Esophagus muscularis mucosa (tissue), 4 donors: ENCODE data around the gene NHLRC2. TPM values are rescaled to one million over a fixed set of nuclear protein-coding genes. Genes with fewer than 3 reads are reported as not detected.
A peak's percentile ranks its signal among the peaks of the same experiment; 100 is the strongest.
"Not testable (repeated sequence)": the region's sequence is repeated elsewhere in the genome, so short reads cannot be mapped to it uniquely, and the experiment has no call there.

Source experiments
- DNase-seq: peaks from one replicate; pipeline ENCODE4 v3.0.0-alpha.2; 2017; ENCODE audit errors: extremely low spot score
- H3K27ac ChIP-seq, 4 donors: fragments of 200-600 bp; sonication (generic); replicated peaks in 1 of 4; 1 replicate in 3 of 4; 2 replicates in 1 of 4; pipeline ENCODE4 v1.5.1; 2016 to 2019; ENCODE audit warnings: mild to moderate bottlenecking in 1 of 4
- H3K27me3 ChIP-seq, 4 donors: fragments of 200-600 bp; sonication (generic); one replicate each; pipeline versions ENCODE4 v1.5.1 to v1.6.0; 2016 to 2019
- H3K36me3 ChIP-seq, 4 donors: fragments of 200-600 bp; sonication (generic); one replicate each; pipeline ENCODE4 v1.5.1; 2016 to 2019
- H3K4me1 ChIP-seq, 4 donors: fragments of 200-600 bp; sonication (generic); one replicate each; pipeline ENCODE4 v1.5.1; 2016 to 2019
- H3K4me3 ChIP-seq, 4 donors: fragments of 200-600 bp; sonication (generic); 1 replicate in 2 of 4; 2 replicates in 2 of 4; pipeline ENCODE4 v1.5.1; 2016 to 2019; ENCODE audit warnings: mild to moderate bottlenecking in 4 of 4, moderate library complexity in 1 of 4
- H3K9me3 ChIP-seq, 4 donors: fragments of 200-600 bp; sonication (generic); 1 replicate in 3 of 4; 2 replicates in 1 of 4; pipeline ENCODE4 v1.5.1; 2016 to 2019
- EP300 ChIP-seq: sonication (generic); formaldehyde crosslinking; IDR thresholded peaks from one replicate; pipeline ENCODE4 v1.6.1; 2017; ENCODE audit warnings: antibody characterized with exemption
- POLR2A ChIP-seq: fragments of 450-650 bp; IDR thresholded peaks from one replicate; pipeline ENCODE4 v1.6.1; 2017; ENCODE audit warnings: antibody characterized with exemption, moderate library complexity, mild to moderate bottlenecking, low read depth
- POLR2AphosphoS5 ChIP-seq, 2 donors: sonication (generic); formaldehyde crosslinking; IDR thresholded peaks; one replicate each; pipeline ENCODE4 v1.6.1; 2017; ENCODE audit warnings: antibody characterized with exemption in 2 of 2
- WGBS: methylation state at CpG from one replicate; pipeline ENCODE4 v1.1.5; 2018; 5-methylcytosine and 5-hydroxymethylcytosine counted together
- intact Hi-C: fragments of 100-400 bp; cut with DNase I; formaldehyde crosslinking; loops from one replicate; pipeline ENCODE4 v1.15.1; 2023
- total RNA-seq, 4 donors: library from RNA; depleted of rRNA; stranded (reverse); fragments of >200 nt; gene quantifications; one replicate each; pipeline versions ENCODE4 v1.1.0 to v1.2.1, GENCODE V29; 2016
- TF ChIP-seq, protein P1 (sequence below), 3 experiments: fragments of 200-600 bp in 2 of 3; fragments of 450-650 bp in 1 of 3; sonication (generic) in 2 of 3; IDR thresholded peaks; one replicate each; pipeline ENCODE4 v1.5.1; 2017 to 2019; ENCODE audit warnings: antibody characterized with exemption in 3 of 3, mild to moderate bottlenecking in 2 of 3, moderate library complexity in 1 of 3

NHLRC2 gene, protein sequence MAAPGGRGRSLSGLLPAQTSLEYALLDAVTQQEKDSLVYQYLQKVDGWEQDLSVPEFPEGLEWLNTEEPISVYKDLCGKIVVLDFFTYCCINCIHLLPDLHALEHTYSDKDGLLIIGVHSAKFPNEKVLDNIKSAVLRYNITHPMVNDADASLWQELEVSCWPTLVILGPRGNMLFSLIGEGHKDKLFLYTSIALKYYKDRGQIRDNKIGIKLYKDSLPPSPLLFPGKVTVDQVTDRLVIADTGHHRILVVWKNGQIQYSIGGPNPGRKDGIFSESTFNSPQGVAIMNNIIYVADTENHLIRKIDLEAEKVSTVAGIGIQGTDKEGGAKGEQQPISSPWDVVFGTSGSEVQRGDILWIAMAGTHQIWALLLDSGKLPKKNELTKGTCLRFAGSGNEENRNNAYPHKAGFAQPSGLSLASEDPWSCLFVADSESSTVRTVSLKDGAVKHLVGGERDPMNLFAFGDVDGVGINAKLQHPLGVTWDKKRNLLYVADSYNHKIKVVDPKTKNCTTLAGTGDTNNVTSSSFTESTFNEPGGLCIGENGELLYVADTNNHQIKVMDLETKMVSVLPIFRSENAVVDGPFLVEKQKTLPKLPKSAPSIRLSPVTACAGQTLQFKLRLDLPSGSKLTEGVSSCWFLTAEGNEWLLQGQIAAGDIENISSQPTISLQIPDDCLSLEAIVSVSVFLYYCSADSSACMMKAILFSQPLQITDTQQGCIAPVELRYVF
- total RNA-seq = 10 to 100 TPM; 30.6 to 59.4 (median 40.3) TPM

GRCh38 chr10:113854013-113854760, at the start of gene NHLRC2, which contains the start of gene DCLRE1A:
Gene NHLRC2 (plus strand): TSS chr10:113854661. CDS start chr10:113854873, 212 bp downstream.
Gene DCLRE1A (minus strand): TSS chr10:113854082. CDS start chr10:113853182, 900 bp downstream.
- intact Hi-C loops = loop anchor here (5.0 to 10.0 kb wide), 3 partner anchors 149 to 251 kb away; partner anchors contain the start of gene ADRB1
- H3K27me3 ChIP-seq = no peaks in the 10 kb centered on the region
- peak; percentile 94 for DNase-seq
- H3K27ac ChIP-seq = peak within 1 kb of the TSS; percentile 86 to 91 (median 89)
- peaks cover 0 to 15% (median 5%) of the 10 kb centered on the region in 4 donors for H3K36me3 ChIP-seq
- H3K4me3 ChIP-seq = peak within 1 kb of the TSS; percentile 68 to 97 (median 91)
- H3K4me1 ChIP-seq = peaks cover 9 to 69% (median 63%) of the 10 kb centered on the region in 4 donors
- under 1% methylated on average over 39 of the region's 39 CpGs for WGBS
- TF ChIP-seq POLR2AphosphoS5 (IDR thresholded peaks at IDR 0.05) (peak; percentile 25 to 55), EP300 (no peak)
- H3K9me3 ChIP-seq = no peaks in the 10 kb centered on the region

GRCh38 chr10:113806503-113806902, 48.0 kb upstream of the NHLRC2 start:
- DNase-seq = no peak
- TF ChIP-seq, protein P1, sequence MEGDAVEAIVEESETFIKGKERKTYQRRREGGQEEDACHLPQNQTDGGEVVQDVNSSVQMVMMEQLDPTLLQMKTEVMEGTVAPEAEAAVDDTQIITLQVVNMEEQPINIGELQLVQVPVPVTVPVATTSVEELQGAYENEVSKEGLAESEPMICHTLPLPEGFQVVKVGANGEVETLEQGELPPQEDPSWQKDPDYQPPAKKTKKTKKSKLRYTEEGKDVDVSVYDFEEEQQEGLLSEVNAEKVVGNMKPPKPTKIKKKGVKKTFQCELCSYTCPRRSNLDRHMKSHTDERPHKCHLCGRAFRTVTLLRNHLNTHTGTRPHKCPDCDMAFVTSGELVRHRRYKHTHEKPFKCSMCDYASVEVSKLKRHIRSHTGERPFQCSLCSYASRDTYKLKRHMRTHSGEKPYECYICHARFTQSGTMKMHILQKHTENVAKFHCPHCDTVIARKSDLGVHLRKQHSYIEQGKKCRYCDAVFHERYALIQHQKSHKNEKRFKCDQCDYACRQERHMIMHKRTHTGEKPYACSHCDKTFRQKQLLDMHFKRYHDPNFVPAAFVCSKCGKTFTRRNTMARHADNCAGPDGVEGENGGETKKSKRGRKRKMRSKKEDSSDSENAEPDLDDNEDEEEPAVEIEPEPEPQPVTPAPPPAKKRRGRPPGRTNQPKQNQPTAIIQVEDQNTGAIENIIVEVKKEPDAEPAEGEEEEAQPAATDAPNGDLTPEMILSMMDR (IDR thresholded peaks at IDR 0.05) = no peak
- TF ChIP-seq EP300 = no peak
- no peak for TF ChIP-seq POLR2A
- TF ChIP-seq POLR2AphosphoS5 (IDR thresholded peaks at IDR 0.05) = no peak
- WGBS = 91% methylated on average over 4 of the region's 4 CpGs

DNA sequence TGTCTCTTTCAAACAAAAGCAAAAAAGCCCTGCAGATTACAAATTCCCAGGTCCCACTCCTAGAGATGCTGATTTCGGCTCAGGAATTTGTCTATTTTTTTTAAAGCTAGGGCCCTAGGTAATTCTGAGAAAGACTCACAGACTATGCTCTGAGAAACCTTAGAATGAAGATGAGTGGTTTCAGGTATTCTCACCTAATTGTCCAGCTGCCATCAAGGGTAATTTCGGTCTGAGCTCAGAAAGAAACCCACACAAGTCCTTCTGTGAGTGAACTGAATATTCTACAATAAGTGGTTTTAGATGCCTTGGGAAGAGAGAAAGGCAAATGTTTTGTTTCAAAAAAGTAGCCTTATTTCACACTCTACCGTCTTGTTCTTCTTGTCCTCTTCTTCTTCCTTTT, 46.3 kb upstream of the NHLRC2 start:
- no peaks in the 10 kb centered on the region for H3K36me3 ChIP-seq
- no peaks in the 10 kb centered on the region for H3K27me3 ChIP-seq
- H3K9me3 ChIP-seq = no peaks in the 10 kb centered on the region
- no peak overlapping the region for H3K4me3 ChIP-seq
- intact Hi-C loops = no loop called here
- no peak for TF ChIP-seq POLR2A
- TF ChIP-seq, protein P1 (IDR thresholded peaks at IDR 0.05) = no peak
- no peak for TF ChIP-seq POLR2AphosphoS5 (IDR thresholded peaks at IDR 0.05)
- TF ChIP-seq EP300 = no peak
- DNase-seq = no peak
- WGBS = 80% methylated on average over 3 of the region's 3 CpGs
- peaks cover 0 to 8% (median 5%) of the 10 kb centered on the region in 4 donors for H3K4me1 ChIP-seq
- H3K27ac ChIP-seq = no peak overlapping the region

More at GRCh38 chr10:113806503-113806902, 48.0 kb upstream of the NHLRC2 start:
- H3K36me3 ChIP-seq = no peaks in the 10 kb centered on the region
- H3K27me3 ChIP-seq = no peaks in the 10 kb centered on the region
- H3K9me3 ChIP-seq = no peaks in the 10 kb centered on the region
- H3K4me1 ChIP-seq = peaks cover 0 to 25% (median 21%) of the 10 kb centered on the region in 4 donors
- intact Hi-C loops = no loop called here
- H3K4me3 ChIP-seq = no peak overlapping the region
- no peak overlapping the region for H3K27ac ChIP-seq

DNA sequence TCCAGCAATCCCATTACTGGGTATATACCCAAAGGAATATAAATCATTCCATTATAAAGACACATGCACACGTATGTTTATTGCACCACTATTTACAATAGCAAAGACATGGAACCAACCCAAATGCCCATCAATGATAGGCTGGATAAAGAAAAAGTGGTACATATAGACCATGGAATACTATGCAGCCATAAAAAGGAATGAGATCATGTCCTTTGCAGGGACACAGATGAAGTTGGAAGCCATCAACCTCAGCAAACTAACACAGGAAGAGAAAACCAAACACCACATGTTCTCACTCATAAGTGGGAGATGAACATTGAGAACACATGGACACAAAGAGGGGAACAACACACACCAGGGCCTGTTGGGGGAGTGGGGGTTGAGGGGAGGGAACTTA, 39.8 kb upstream of the NHLRC2 start:
- H3K4me1 ChIP-seq, H3K27me3 ChIP-seq, H3K9me3 ChIP-seq, intact Hi-C loops, H3K27ac ChIP-seq, H3K36me3 ChIP-seq, H3K4me3 ChIP-seq, DNase-seq: not testable (repeated sequence)
- WGBS = 93% methylated on average over 1 of the region's 1 CpG

DNA sequence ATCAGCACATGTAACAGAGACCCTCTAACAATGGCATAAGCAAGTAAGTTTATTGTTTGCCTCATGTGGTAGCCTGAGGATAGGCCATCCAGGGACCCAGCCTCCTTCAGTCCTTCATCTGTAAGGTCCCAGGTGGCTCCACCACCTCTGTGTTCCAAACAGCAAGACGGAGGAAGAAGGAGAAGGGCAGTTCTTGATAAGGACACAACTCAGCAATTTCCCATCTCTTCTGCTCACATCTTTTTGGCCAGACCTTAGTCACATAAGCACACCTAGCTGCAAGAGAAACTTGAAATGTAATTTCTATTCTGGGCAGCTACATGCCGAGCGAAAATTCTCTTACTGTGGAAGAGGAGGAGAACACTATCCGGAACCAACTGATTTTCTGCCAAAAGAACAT, 34.5 kb upstream of the NHLRC2 start:
- H3K36me3 ChIP-seq = no peaks in the 10 kb centered on the region
- no peak overlapping the region for H3K27ac ChIP-seq
- no peaks in the 10 kb centered on the region for H3K4me1 ChIP-seq
- H3K4me3 ChIP-seq = no peak overlapping the region
- intact Hi-C loops = no loop called here
- DNase-seq = no peak
- H3K9me3 ChIP-seq = no peaks in the 10 kb centered on the region
- TF ChIP-seq EP300 (no peak), POLR2AphosphoS5 (IDR thresholded peaks at IDR 0.05) (no peak), POLR2A (no peak)
- TF ChIP-seq, protein P1 (IDR thresholded peaks at IDR 0.05) = no peak
- WGBS = 85% methylated on average over 4 of the region's 4 CpGs
- no peaks in the 10 kb centered on the region for H3K27me3 ChIP-seq
